Astrocyte (in vitro differentiated cells and primary cell): ENCODE results near the gene CD226.

Experiments used
- EZH2 ChIP-seq: IDR thresholded peaks from 2 replicates; pipeline ENCODE4 v1.6.1; 2012; ENCODE audit warnings: mild to moderate bottlenecking, low read length, inconsistent platforms; ENCODE audit not compliant: insufficient read depth
- TF ChIP-seq, protein P1 (sequence below): IDR thresholded peaks from 2 replicates; pipeline ENCODE4 v1.5.1; 2011; ENCODE audit warnings: low read depth, mild to moderate bottlenecking, inconsistent platforms, low read length, moderate library complexity; ENCODE audit not compliant: insufficient read depth

DNA sequence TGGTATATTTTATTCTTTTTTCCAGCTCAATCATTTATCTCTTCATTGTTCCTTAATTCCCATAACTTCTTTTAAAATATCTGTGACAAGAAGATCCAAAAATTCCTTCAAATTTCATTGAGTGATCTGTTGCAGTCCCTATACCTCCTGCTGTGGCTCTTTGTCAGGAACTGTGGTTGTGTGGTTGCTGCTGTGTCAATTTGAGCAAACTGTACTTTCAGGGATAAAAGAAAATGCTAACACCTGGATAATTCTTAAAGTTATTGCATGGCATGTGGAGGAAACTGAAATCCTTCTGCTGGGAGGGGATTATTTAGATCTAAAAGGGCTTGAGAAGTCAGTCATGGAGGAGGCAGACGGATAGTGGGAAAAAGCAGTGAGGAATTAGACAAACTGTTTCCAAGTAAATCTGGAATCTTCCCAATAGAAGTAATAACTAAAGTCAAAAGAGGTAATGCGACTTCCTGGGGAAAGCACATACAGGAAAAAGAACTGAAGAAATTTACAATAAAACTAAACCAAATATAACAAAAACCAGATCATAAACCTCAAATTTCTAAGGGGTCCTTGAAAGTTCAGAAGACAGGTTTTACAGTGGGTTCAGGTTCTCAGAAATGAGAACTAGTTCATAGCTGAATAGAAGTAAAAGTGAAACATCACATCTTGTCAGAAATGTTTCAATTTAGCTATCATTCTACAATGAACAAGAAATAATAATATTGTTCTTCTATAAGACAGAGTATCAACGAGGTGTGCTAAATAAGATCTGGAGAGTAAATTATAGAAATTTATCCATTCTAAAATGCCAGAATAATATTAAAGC lies 33.5 kb upstream of the CD226 start:
- TF ChIP-seq, protein P1, sequence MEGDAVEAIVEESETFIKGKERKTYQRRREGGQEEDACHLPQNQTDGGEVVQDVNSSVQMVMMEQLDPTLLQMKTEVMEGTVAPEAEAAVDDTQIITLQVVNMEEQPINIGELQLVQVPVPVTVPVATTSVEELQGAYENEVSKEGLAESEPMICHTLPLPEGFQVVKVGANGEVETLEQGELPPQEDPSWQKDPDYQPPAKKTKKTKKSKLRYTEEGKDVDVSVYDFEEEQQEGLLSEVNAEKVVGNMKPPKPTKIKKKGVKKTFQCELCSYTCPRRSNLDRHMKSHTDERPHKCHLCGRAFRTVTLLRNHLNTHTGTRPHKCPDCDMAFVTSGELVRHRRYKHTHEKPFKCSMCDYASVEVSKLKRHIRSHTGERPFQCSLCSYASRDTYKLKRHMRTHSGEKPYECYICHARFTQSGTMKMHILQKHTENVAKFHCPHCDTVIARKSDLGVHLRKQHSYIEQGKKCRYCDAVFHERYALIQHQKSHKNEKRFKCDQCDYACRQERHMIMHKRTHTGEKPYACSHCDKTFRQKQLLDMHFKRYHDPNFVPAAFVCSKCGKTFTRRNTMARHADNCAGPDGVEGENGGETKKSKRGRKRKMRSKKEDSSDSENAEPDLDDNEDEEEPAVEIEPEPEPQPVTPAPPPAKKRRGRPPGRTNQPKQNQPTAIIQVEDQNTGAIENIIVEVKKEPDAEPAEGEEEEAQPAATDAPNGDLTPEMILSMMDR = no peak
- TF ChIP-seq EZH2 = no peak
